Ramos (cell line): Measurements from ENCODE around the gene TRERF1.

Experiments used
- in situ Hi-C: fragments of 300-500 bp; cut with MboI; formaldehyde crosslinking; loops from one replicate; pipeline ENCODE4 v1.14.3; 2022; ENCODE audit warnings: low sequenced_read_pairs; ENCODE audit not compliant: unreplicated experiment

TRERF1 gene

DNA sequence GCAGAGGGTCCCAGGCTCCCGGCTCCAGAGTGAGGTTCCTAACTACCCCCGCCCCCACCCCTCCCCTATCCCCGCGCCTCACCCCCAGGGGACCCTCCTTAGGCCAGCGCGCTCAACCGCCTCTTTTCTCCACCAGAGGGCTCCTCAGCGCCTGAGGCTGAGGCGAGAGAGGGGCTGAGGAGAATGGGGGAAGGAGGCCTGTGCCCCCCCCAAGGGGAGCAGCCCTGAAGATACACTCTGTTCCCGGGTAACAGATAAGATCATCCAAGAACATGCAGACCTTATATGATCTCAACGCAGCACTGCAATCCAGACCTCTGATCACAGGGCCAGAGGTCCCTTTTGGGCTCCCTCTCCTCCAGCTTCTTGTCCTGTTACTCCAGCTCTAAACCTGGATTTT lies 190.8 kb downstream of the TRERF1 start:
- in situ Hi-C loops = loop anchor here (25.0 kb wide), 1 partner anchor 276 kb away; no protein-coding TSS in a partner anchor

- in situ Hi-C loops = loop anchor here (25.0 kb wide), 1 partner anchor 277 kb away; no protein-coding TSS in a partner anchor
These were observed 191.3 kb downstream of the TRERF1 start for GRCh38 chr6:42260396-42260888.

GRCh38 chr6:42259841-42260395 lies 191.8 kb downstream of the TRERF1 start:
- in situ Hi-C loops = loop anchor here (25.0 kb wide), 1 partner anchor 277 kb away; no protein-coding TSS in a partner anchor

DNA sequence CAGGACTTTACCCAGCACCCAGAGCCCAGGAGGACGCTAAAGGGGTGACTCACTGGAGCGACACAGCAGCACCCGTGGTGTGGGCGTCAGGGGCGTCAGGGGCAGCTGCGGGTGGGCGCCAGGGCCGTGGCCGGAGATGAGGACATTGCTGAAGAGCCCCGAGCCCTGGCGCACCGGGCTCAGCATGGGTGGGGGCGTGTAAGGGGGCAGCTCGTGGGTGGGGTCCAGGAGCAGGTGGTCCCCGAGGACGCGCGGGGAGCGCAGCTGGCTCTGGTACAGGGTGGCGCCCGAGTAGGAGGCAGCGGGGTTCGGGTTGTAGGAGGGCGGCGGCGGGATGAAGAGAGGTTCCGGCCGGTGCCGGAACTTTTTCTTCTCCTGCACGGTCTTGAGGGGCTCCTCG lies 192.4 kb downstream of the TRERF1 start:
- in situ Hi-C loops = loop anchor here (25.0 kb wide), 1 partner anchor 278 kb away; no protein-coding TSS in a partner anchor

GRCh38 chr6:42257614-42258013 lies 194.1 kb downstream of the TRERF1 start:
- in situ Hi-C loops = loop anchor here (25.0 kb wide), 1 partner anchor 280 kb away; no protein-coding TSS in a partner anchor

- in situ Hi-C loops = loop anchor here (25.0 kb wide), 1 partner anchor 280 kb away; no protein-coding TSS in a partner anchor
These were observed 194.7 kb downstream of the TRERF1 start for GRCh38 chr6:42257063-42257462.

DNA sequence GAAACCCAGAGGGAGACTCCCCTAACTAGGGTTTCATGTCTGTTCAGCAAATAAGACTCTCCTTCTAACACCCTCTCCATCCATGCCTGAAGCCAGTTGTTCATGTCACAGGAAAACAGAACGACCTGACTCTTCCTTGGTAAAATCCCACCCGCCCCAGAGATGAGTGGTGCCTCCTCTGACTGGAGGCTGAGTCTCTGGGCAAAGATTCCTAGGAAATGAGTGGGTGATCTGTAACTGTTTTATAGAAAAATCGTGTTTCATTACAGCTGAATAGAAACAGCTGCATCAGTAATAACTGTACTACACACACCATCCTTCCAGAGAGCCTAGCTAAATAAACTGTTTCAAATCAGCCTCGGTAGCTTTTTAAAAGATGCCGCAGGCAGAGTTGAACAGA lies 196.7 kb downstream of the TRERF1 start:
- in situ Hi-C loops = loop anchor here (25.0 kb wide), 1 partner anchor 282 kb away; no protein-coding TSS in a partner anchor

DNA sequence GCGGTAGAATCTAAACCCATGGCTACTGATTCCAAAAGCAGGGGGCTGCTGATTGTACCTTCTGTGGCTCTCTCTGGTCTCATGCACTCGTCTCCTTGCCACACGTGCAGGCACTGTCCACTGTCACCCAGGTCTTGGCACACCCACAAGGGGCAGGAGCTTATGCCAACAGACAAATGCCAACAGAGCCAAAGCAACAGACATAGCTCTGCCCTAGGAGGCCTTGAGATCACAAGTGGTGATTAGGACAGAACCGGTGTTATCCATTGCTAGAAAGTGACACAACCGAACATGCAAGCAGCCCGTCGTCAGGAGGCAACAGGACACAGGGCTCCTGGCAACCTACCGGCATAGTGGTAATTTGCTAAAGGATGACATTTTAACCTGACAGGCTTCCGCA lies 197.2 kb downstream of the TRERF1 start:
- in situ Hi-C loops = loop anchor here (25.0 kb wide), 1 partner anchor 283 kb away; no protein-coding TSS in a partner anchor

DNA sequence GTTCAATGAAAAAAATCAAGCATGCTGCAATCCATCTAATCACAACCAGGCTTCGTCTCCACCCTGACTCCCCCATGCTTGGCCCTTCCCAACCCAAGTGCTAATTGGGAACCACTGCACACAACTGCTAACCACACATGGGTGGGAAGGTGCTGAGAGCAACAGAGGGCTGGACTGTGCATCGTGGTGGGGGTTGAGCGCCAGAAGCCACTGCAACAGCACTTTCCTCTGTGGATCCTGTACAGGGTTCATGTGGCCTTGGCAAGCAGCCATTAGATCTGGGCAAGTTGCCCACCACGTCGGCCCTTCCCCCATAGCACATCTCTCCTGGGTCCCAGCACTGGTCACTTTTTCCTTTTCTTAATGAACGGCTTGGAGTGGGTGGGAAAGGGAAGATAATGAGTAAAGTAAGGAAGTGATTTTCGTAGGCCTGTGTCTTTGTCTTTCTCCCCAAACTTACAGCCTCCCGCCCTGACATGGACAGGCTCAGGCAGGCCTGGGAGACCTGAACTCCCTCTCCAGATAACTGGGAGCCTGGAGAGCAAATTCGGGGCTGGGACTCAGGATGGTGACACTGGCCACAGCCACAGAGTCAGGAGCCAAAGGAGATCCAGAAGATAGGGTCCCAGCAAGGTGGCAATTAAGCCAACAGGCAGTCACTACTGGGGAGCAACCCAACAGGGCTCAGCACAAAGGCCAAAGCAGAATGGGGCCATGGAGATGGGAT lies 199.7 kb downstream of the TRERF1 start:
- in situ Hi-C loops = loop anchor here (25.0 kb wide), 1 partner anchor 285 kb away; no protein-coding TSS in a partner anchor

DNA sequence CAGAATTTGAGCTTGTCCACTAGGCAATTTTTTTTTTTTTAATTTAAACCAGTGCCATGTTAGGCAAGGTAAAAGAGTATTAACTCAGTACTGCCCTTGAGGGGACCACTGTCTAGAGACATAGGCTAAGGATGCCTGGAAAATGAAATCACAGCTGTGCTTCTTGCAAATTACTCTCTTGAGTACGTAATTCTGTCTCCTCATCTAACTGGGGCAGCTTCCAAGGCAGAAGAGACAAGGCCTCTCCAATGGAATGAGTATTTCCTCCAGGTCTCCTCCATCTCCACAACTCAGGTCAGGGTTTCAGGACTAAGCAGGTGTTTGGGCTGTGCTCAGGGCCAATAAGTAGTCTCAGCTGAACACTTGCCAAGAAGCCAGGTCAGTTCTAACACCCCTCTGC lies 200.2 kb downstream of the TRERF1 start:
- in situ Hi-C loops = loop anchor here (25.0 kb wide), 1 partner anchor 286 kb away; no protein-coding TSS in a partner anchor

- in situ Hi-C loops = loop anchor here (25.0 kb wide), 1 partner anchor 287 kb away; no protein-coding TSS in a partner anchor
These were observed 201.3 kb downstream of the TRERF1 start for GRCh38 chr6:42250274-42250931.

- in situ Hi-C loops = no loop called here
These were observed 202.4 kb downstream of the TRERF1 start for GRCh38 chr6:42249279-42249678.

DNA sequence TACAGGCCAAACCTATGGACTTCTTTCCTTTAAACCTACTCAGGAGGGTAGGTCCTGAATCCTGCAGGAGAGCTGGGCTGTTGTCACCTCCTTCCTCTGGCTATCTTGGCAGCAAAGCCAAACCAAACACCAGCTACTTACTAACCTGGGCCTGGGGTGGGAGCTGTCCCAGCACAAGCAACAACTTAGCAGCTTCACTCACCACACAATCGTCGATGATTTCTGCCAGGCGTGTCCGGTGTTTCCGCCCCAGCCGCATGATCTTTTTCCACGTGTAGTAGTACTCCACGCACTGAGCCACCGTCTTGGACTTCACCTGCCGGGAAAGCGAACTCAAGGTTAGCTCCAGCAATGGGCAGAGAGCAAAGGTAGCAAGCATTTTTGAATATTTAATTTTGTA lies 208.7 kb downstream of the TRERF1 start:
- in situ Hi-C loops = no loop called here

DNA sequence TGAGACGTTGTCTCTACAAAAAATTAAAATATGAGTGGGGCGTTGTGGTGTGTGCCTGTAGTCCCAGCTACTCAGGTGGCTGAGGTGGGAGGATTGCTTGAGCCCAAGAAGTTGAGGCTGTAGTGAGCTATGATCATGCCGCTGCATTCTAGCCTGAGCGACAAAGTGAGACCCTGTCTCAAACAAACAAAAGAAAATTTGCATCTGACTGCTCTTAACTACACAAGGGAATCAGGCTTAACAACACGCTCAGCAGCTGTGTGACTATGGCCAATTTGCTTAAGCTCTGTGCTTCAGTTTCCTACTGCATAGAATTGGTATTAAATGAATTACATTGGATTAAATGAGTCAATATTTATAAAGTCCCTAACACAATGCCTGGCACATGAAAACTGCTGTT lies 209.8 kb downstream of the TRERF1 start:
- in situ Hi-C loops = no loop called here

DNA sequence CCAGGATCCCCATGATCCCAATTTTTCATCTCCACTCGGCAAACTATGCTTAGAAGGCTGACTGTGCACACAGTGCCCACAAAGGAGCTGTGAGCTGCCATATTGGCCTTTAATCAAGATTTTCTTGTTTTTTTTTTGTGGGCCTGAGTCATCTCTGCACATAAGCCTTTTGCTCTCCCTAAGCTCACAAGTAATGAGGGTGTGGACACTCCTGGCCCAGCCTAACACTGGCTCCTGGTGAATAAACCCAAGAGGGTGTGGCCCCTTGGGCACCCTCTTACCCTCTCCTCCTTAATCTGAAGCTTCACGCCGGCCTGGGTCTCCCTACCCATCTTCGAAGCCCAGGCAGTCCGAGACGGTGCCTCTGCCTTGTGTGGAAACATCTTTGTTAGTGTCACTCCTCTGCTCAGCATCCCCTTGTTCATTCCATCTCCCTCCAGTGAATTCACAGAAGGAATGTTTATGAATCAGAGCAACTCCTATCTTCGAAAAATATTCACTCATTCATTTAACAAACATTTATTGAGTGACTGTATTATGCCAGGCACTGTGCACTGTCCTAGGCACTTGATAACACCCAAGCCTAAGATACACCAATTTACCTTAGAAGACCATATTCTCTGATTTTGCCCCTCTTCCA lies 211.9 kb downstream of the TRERF1 start:
- in situ Hi-C loops = no loop called here

DNA sequence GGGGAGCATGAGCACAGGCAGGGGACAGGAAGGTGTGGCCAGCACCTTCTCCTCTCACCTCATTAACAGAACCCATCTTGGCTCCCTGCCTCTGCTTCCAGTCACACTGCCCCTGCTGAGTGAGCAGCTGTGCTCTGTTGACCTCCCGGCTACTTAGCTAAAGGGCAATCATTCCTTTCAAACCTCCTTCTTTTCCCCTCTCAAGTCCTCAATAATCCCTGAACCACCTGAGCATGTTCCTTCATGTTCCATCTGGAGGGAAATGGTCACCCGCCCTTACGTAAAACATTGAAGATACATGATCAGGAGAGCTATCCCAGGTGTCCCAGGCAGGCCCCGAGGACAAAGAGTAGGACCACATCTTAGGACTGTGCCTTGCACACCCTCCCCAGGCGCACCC lies 212.4 kb downstream of the TRERF1 start:
- in situ Hi-C loops = no loop called here

DNA sequence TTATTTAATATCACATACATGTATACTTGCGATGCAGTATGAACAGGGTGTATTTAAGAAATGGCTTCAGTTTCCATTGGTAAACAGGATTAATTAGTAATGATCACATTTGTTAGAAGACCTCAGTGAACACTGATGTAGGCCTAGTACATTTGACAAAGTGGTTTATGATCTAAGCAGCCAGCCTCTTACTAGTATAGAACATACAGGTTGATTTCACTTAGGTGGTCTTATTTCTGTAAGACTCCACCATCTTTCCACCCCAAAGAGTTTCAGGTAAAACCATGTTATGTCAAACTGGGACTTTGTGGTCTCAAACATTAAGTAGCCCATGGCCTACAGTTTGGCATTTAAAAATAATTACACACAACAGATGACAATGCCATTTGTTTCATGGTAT lies 213.9 kb downstream of the TRERF1 start:
- in situ Hi-C loops = no loop called here

- in situ Hi-C loops = no loop called here
These were observed 214.8 kb downstream of the TRERF1 start for GRCh38 chr6:42236682-42237473.

- in situ Hi-C loops = no loop called here
These were observed 215.7 kb downstream of the TRERF1 start for GRCh38 chr6:42236030-42236429.
